Spinal cord (tissue), 10 donors: Measurements from ENCODE around the gene IZUMO2. TPM values are rescaled to one million over a fixed set of nuclear protein-coding genes. Genes with fewer than 3 reads are reported as not detected.

ENCODE experiments used
- DNase-seq, 6 donors: peaks; one replicate each; pipeline versions ENCODE4 v3.0.0 to v3.0.0-alpha.2; 2013 to 2015; ENCODE audit warnings: low spot score in 6 of 6, low read depth in 4 of 6
- H3K27ac ChIP-seq: one replicate; pipeline ENCODE4 v1.5.1; 2013; ENCODE audit warnings: low read depth, low read length, control low read depth
- H3K27me3 ChIP-seq: one replicate; pipeline ENCODE4 v1.6.1; 2013; ENCODE audit warnings: low read length; ENCODE audit not compliant: control insufficient read depth, insufficient read depth
- H3K36me3 ChIP-seq: one replicate; pipeline ENCODE4 v1.6.1; 2013; ENCODE audit warnings: low read length; ENCODE audit not compliant: control insufficient read depth, insufficient read depth
- H3K4me1 ChIP-seq: one replicate; pipeline ENCODE4 v1.6.1; 2013; ENCODE audit warnings: low read length; ENCODE audit not compliant: control insufficient read depth, insufficient read depth
- H3K4me3 ChIP-seq: one replicate; pipeline ENCODE4 v1.5.1; 2013; ENCODE audit warnings: low read depth, low read length, control low read depth
- H3K9me3 ChIP-seq: one replicate; pipeline ENCODE4 v1.6.1; 2013; ENCODE audit warnings: low read length; ENCODE audit not compliant: control insufficient read depth, insufficient read depth
- WGBS: methylation state at CpG from one replicate; pipeline ENCODE4 v1.1.5; 2013; ENCODE audit warnings: missing lambda C conversion rate; ENCODE audit not compliant: insufficient coverage; 5-methylcytosine and 5-hydroxymethylcytosine counted together
- polyA plus RNA-seq, 2 donors: library from polyadenylated mRNA; unstranded; fragments of 120-200 nt; gene quantifications; one replicate each; pipeline ENCODE4 v1.2.1, GENCODE V29; 2013; ENCODE audit not compliant: insufficient read length in 2 of 2
- total RNA-seq, 2 donors: library from RNA; depleted of rRNA in 1 of 2; stranded (reverse); fragments of 120-200 nt in 1 of 2; fragments of >200 nt in 1 of 2; gene quantifications; one replicate each; pipeline versions ENCODE4 v1.2.3 to v1.2.4, GENCODE V29; 2013 to 2014
- donor health status: healthy.

IZUMO2 gene
- total and polyA plus RNA-seq, 4 donors, result not detected

- Histone ChIP-seq H3K27ac (no peak overlapping the region), H3K4me1 (no peaks in the 10 kb centered on the region), H3K4me3 (no peak overlapping the region), H3K36me3 (no peaks in the 10 kb centered on the region), H3K9me3 (no peaks in the 10 kb centered on the region), H3K27me3 (no peaks in the 10 kb centered on the region)
- DNase-seq, result no peak
- 70% methylated on average over 6 of the region's 8 CpGs for WGBS
These were observed 10.0 kb upstream of the IZUMO2 start for GRCh38 chr19:50173127-50173526.

- no peak for DNase-seq
- peaks cover under 1% of the 10 kb centered on the region for H3K4me1 ChIP-seq
- H3K4me3 ChIP-seq, result no peak overlapping the region
- H3K9me3 ChIP-seq, result no peaks in the 10 kb centered on the region
- no peaks in the 10 kb centered on the region for H3K36me3 ChIP-seq
- no peak overlapping the region for H3K27ac ChIP-seq
- H3K27me3 ChIP-seq, result no peaks in the 10 kb centered on the region
These were observed 9.6 kb upstream of the IZUMO2 start for GRCh38 chr19:50172726-50173125.

GRCh38 chr19:50171752-50172151 lies 8.7 kb upstream of the IZUMO2 start:
- Histone ChIP-seq H3K4me3 (no peak overlapping the region), H3K27ac (no peak overlapping the region), H3K27me3 (no peaks in the 10 kb centered on the region), H3K36me3 (no peaks in the 10 kb centered on the region), H3K9me3 (no peaks in the 10 kb centered on the region), H3K4me1 (peaks cover 7% of the 10 kb centered on the region)
- DNase-seq, result no peak
- 67% methylated on average over 1 of the region's 5 CpGs for WGBS

GRCh38 chr19:50167314-50167721 lies 4.2 kb upstream of the IZUMO2 start:
- Histone ChIP-seq H3K4me1 (peaks cover 14% of the 10 kb centered on the region), H3K4me3 (no peak overlapping the region), H3K27ac (no peak overlapping the region), H3K27me3 (peaks cover 4% of the 10 kb centered on the region), H3K36me3 (no peaks in the 10 kb centered on the region), H3K9me3 (no peaks in the 10 kb centered on the region)
- 17% methylated on average over 7 of the region's 12 CpGs for WGBS
- DNase-seq, result peak in 4 of 6 donors; percentile 3 to 83 (median 28)

GRCh38 chr19:50159078-50159477 lies 4.0 kb downstream of the IZUMO2 start:
- 92% methylated on average over 2 of the region's 2 CpGs for WGBS

GRCh38 chr19:50158577-50158976 lies 4.5 kb downstream of the IZUMO2 start:
- H3K36me3 ChIP-seq, result no peaks in the 10 kb centered on the region
- H3K4me3 ChIP-seq, result no peak overlapping the region
- no peaks in the 10 kb centered on the region for H3K9me3 ChIP-seq
- no peak overlapping the region for H3K27ac ChIP-seq
- peaks cover 6% of the 10 kb centered on the region for H3K27me3 ChIP-seq
- peaks cover 7% of the 10 kb centered on the region for H3K4me1 ChIP-seq
- no peak for DNase-seq

More at GRCh38 chr19:50159078-50159477, 4.0 kb downstream of the IZUMO2 start:
- Histone ChIP-seq H3K27ac (no peak overlapping the region), H3K36me3 (no peaks in the 10 kb centered on the region), H3K4me1 (peaks cover 7% of the 10 kb centered on the region), H3K27me3 (peaks cover 4% of the 10 kb centered on the region), H3K9me3 (no peaks in the 10 kb centered on the region), H3K4me3 (no peak overlapping the region)
- DNase-seq, result no peak

- H3K4me1 ChIP-seq, result no peaks in the 10 kb centered on the region
- peaks cover 3% of the 10 kb centered on the region for H3K27me3 ChIP-seq
- H3K9me3 ChIP-seq, result no peaks in the 10 kb centered on the region
- H3K4me3 ChIP-seq, result no peak overlapping the region
- DNase-seq, result no peak
- H3K36me3 ChIP-seq, result no peaks in the 10 kb centered on the region
- WGBS, result 74% methylated on average over 8 of the region's 8 CpGs
- H3K27ac ChIP-seq, result no peak overlapping the region
These were observed 7.5 kb downstream of the IZUMO2 start for GRCh38 chr19:50155520-50156109.

- H3K9me3 ChIP-seq, result no peaks in the 10 kb centered on the region
- H3K27me3 ChIP-seq, result peaks cover 3% of the 10 kb centered on the region
- no peaks in the 10 kb centered on the region for H3K4me1 ChIP-seq
- DNase-seq, result no peak
- H3K36me3 ChIP-seq, result no peaks in the 10 kb centered on the region
- WGBS, result 65% methylated on average over 4 of the region's 16 CpGs
- H3K4me3 ChIP-seq, result no peak overlapping the region
- H3K27ac ChIP-seq, result no peak overlapping the region
These were observed 8.6 kb downstream of the IZUMO2 start for GRCh38 chr19:50154529-50154928.

- 100% methylated on average over 1 of the region's 4 CpGs for WGBS
- H3K4me3 ChIP-seq, result no peak overlapping the region
- peaks cover 2% of the 10 kb centered on the region for H3K9me3 ChIP-seq
- H3K27ac ChIP-seq, result no peak overlapping the region
- H3K36me3 ChIP-seq, result no peaks in the 10 kb centered on the region
- no peak for DNase-seq
- H3K27me3 ChIP-seq, result peaks cover 3% of the 10 kb centered on the region
- peaks cover 2% of the 10 kb centered on the region for H3K4me1 ChIP-seq
These were observed 10.5 kb downstream of the IZUMO2 start for GRCh38 chr19:50152578-50152977.

- no peak for DNase-seq
- H3K4me1 ChIP-seq, result peaks cover 6% of the 10 kb centered on the region
- peak overlapping the region; percentile 84 for H3K4me3 ChIP-seq
- no peaks in the 10 kb centered on the region for H3K36me3 ChIP-seq
- H3K27me3 ChIP-seq, result peaks cover 1% of the 10 kb centered on the region
- H3K9me3 ChIP-seq, result peaks cover 2% of the 10 kb centered on the region
- H3K27ac ChIP-seq, result no peak overlapping the region
These were observed 14.6 kb downstream of the IZUMO2 start for GRCh38 chr19:50148528-50148927.
